ENCODE measurements around the gene QSOX2. TPM values are rescaled to one million over a fixed set of nuclear protein-coding genes. Genes with fewer than 3 reads are reported as not detected.

Gene QSOX2
- total RNA-seq, 2 experiments from 2014 or later = 14.4 TPM

DNA sequence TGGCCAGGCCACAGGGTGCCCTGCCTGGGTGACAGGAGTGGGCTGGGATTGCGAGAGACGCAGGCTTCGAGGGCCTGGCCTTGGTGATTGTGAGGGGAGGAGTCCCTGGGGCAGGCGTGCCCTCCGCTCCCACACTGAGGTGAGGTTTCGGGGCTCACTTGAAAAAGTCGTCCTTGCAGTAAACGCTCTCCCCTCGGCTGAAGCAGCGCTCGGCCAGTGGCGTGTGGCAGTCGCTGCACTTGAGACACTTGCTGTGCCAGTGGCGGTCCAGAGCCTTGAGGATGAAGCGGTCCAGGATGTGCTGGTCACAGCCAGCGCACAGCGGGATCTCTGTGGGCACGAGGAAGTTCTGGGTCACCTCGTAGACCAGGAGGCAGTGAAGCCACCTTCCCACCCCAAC lies 45.2 kb downstream of the QSOX2 start:
- Mint-ChIP-seq H3K4me3 (no peak overlapping the region), H3K27ac (no peak overlapping the region), H3K27me3 (peaks cover 48% of the 10 kb centered on the region), H3K4me1 (ENCODE audit: low read depth) (no peaks in the 10 kb centered on the region), H3K36me3 (ENCODE audit: low read depth) (no peaks in the 10 kb centered on the region), H3K9me3 (no peaks in the 10 kb centered on the region)
- ChIA-PET POLR2A (no interaction called here), CTCF (no interaction called here)
- H3K9me3 ChIP-seq (ENCODE audit: control insufficient read depth in 1 of 2, insufficient read depth in 1 of 2, low read length in 2 of 2) = peaks cover 0 to 65% of the 10 kb centered on the region in 2 experiments
- intact Hi-C loops (cut with DNase I, micrococcal nuclease) = no loop called here
- no peak overlapping the region for H3K27ac ChIP-seq (ENCODE audit: low read depth in 1 of 2, low read length in 2 of 2)
- peaks cover 72 to 75% of the 10 kb centered on the region in 2 experiments for H3K27me3 ChIP-seq (ENCODE audit: control insufficient read depth in 1 of 2, insufficient read depth in 2 of 2, low read length in 2 of 2)
- no peak overlapping the region for H3K4me3 ChIP-seq (ENCODE audit: low read length)
- no peaks in the 10 kb centered on the region for H3K36me3 ChIP-seq (ENCODE audit: insufficient read depth, low read length)
- ATAC-seq (ENCODE audit: poor library complexity) (no peak), DNase-seq (no peak)
- TF ChIP-seq, protein P1, sequence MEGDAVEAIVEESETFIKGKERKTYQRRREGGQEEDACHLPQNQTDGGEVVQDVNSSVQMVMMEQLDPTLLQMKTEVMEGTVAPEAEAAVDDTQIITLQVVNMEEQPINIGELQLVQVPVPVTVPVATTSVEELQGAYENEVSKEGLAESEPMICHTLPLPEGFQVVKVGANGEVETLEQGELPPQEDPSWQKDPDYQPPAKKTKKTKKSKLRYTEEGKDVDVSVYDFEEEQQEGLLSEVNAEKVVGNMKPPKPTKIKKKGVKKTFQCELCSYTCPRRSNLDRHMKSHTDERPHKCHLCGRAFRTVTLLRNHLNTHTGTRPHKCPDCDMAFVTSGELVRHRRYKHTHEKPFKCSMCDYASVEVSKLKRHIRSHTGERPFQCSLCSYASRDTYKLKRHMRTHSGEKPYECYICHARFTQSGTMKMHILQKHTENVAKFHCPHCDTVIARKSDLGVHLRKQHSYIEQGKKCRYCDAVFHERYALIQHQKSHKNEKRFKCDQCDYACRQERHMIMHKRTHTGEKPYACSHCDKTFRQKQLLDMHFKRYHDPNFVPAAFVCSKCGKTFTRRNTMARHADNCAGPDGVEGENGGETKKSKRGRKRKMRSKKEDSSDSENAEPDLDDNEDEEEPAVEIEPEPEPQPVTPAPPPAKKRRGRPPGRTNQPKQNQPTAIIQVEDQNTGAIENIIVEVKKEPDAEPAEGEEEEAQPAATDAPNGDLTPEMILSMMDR (IDR thresholded peaks at IDR 0.05) = no peak
- no peaks in the 10 kb centered on the region for H3K4me1 ChIP-seq (ENCODE audit: insufficient read depth, low read length)

DNA sequence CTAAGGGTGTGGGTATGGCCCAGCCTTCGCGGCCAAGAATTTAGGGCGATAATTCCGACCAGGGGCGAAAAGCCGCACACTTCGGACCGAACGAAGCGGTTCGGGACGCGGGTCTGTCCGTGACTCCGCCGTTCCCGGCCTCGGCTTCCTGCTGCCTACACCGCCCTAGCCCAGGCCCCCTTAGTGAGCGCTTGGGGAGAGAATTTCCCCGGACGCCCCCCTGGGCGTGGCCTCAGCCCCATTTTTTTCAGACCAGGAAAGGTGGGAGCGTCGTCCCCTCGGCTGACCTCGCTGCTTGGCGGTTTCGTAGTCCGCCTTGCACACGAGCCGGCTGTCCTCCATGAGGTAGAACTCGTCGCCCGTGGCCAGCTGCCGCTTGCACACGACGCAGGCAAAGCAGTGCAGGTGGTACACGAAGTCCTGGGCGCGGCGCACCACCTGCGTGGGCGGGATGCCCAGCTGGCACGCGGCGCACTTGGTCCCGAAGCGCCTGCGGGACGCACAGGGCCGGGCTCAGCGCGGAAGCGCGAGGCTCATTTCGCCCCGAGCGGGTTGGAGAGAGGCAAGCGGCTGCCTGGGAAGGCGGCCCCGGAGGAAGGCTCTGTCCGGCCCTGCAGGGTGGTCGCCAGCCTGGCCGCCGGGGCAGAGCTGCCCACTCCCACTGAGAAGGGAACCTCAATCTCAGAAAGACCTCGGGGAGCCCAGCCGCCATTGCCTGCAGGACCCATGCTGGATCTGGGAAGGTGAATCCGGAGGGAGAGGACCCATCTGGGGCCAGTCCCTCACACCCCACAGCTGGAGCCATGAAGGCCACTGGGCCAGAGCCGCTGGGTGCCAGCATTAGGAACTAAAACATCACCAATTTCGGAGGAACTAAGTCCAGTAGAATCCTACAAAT lies 46.0 kb downstream of the QSOX2 start:
- ChIA-PET POLR2A (no interaction called here), CTCF (no interaction called here)
- TF ChIP-seq, protein P1 (IDR thresholded peaks at IDR 0.05) = no peak
- Mint-ChIP-seq H3K9me3 (no peaks in the 10 kb centered on the region), H3K4me1 (ENCODE audit: low read depth) (no peaks in the 10 kb centered on the region), H3K4me3 (no peak overlapping the region), H3K27me3 (peaks cover 53% of the 10 kb centered on the region), H3K27ac (no peak overlapping the region), H3K36me3 (ENCODE audit: low read depth) (no peaks in the 10 kb centered on the region)
- intact Hi-C loops (cut with DNase I, micrococcal nuclease) = no loop called here
- Histone ChIP-seq H3K4me1 (ENCODE audit: insufficient read depth, low read length) (no peaks in the 10 kb centered on the region), H3K27ac (ENCODE audit: low read depth in 1 of 2, low read length in 2 of 2) (no peak overlapping the region), H3K9me3 (ENCODE audit: control insufficient read depth in 1 of 2, insufficient read depth in 1 of 2, low read length in 2 of 2) (peaks cover 0 to 58% of the 10 kb centered on the region in 2 experiments), H3K36me3 (ENCODE audit: insufficient read depth, low read length) (no peaks in the 10 kb centered on the region), H3K27me3 (ENCODE audit: control insufficient read depth in 1 of 2, insufficient read depth in 2 of 2, low read length in 2 of 2) (peaks cover 77 to 80% of the 10 kb centered on the region in 2 experiments), H3K4me3 (ENCODE audit: low read length) (no peak overlapping the region)
- no peak for ATAC-seq (ENCODE audit: poor library complexity)
- no peak for DNase-seq

DNA sequence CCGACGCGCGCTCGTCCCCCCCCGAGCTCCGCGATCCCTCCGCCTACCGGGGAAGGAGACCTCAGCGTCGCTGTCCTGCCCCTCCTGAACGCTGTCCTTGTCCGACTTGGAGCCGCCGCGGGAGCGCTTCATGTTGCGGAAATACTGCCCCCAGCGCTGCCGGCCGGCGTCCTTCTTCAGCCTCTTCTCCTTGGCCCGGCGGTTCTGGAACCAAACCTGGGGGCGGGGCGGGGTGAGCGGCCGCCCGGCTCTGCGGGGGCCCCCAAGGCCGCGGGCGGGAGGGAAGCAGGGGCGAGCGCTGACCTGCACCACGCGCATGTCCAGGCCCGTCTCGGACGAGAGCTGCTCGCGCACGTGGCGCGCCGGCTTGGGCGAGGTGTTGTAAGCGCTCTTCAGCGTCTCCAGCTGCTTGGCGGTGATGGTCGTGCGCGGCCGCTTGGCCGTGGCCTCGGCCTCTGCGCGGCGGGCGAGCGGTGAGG lies 47.0 kb downstream of the QSOX2 start:
- ChIA-PET POLR2A (no interaction called here), CTCF (no interaction called here)
- DNase-seq = no peak
- intact Hi-C loops (cut with DNase I, micrococcal nuclease) = no loop called here
- no peaks in the 10 kb centered on the region for H3K4me1 Mint-ChIP-seq (ENCODE audit: low read depth)
- Histone ChIP-seq H3K36me3 (ENCODE audit: insufficient read depth, low read length) (no peaks in the 10 kb centered on the region), H3K4me3 (ENCODE audit: low read length) (no peak overlapping the region), H3K27ac (ENCODE audit: low read depth in 1 of 2, low read length in 2 of 2) (no peak overlapping the region), H3K4me1 (ENCODE audit: insufficient read depth, low read length) (no peaks in the 10 kb centered on the region), H3K27me3 (ENCODE audit: control insufficient read depth in 1 of 2, insufficient read depth in 2 of 2, low read length in 2 of 2) (peaks cover 67 to 75% of the 10 kb centered on the region in 2 experiments), H3K9me3 (ENCODE audit: control insufficient read depth in 1 of 2, insufficient read depth in 1 of 2, low read length in 2 of 2) (peaks cover 0 to 48% of the 10 kb centered on the region in 2 experiments)
- no peak for ATAC-seq (ENCODE audit: poor library complexity)
- H3K9me3 Mint-ChIP-seq = no peaks in the 10 kb centered on the region
- TF ChIP-seq, protein P1 (IDR thresholded peaks at IDR 0.05) = no peak
- no peaks in the 10 kb centered on the region for H3K36me3 Mint-ChIP-seq (ENCODE audit: low read depth)
- H3K27me3 Mint-ChIP-seq = peaks cover 49% of the 10 kb centered on the region
- H3K4me3 Mint-ChIP-seq = no peak overlapping the region
- H3K27ac Mint-ChIP-seq = no peak overlapping the region
